DND-41 (cell line): ENCODE measurements around the gene STARD8.

ENCODE experiments used
- ATAC-seq: fragments of 200-7000 bp; cut with Tn5 transposase; 3 replicates; pipeline ENCODE4 v1.9.1; 2021; ENCODE audit warnings: low read depth; ENCODE audit not compliant: insufficient read depth
- DNase-seq: peaks from one replicate; pipeline ENCODE4 v3.0.0-alpha.2; 2020
- H2AFZ ChIP-seq: 2 replicates; pipeline ENCODE4 v1.6.0; 2012; ENCODE audit warnings: low read depth, low read length
- H3K27ac ChIP-seq: 2 replicates; pipeline ENCODE4 v1.5.1; 2012; ENCODE audit warnings: low read length, inconsistent platforms
- H3K27me3 ChIP-seq: fragments of 200-600 bp; sonication (generic); 2 replicates; pipeline ENCODE4 v1.6.0; 2012; ENCODE audit warnings: low read length, mild to moderate bottlenecking, inconsistent platforms; ENCODE audit not compliant: insufficient read depth, poor library complexity
- H3K36me3 ChIP-seq: 2 replicates; pipeline ENCODE4 v1.5.1; 2012; ENCODE audit warnings: low read length, inconsistent platforms; ENCODE audit not compliant: insufficient read depth
- H3K4me1 ChIP-seq: 2 replicates; pipeline ENCODE4 v1.5.1; 2012; ENCODE audit warnings: mild to moderate bottlenecking, low read length; ENCODE audit not compliant: insufficient read depth
- H3K4me2 ChIP-seq: 2 replicates; pipeline ENCODE4 v1.6.0; 2012; ENCODE audit warnings: mild to moderate bottlenecking, moderate library complexity, low read length, inconsistent platforms; ENCODE audit not compliant: insufficient read depth
- H3K4me3 ChIP-seq, 2 experiments: fragments of 200-600 bp in 1 of 2; shearing (Covaris generic) in 1 of 2; 2 replicates each; pipeline ENCODE4 v1.5.1; 2012 to 2016; ENCODE audit warnings: inconsistent platforms in 2 of 2, low read length in 2 of 2, mild to moderate bottlenecking in 2 of 2, low read depth in 1 of 2, moderate library complexity in 1 of 2
- H3K79me2 ChIP-seq: 2 replicates; pipeline ENCODE4 v1.6.0; 2012; ENCODE audit warnings: low read length, inconsistent platforms; ENCODE audit not compliant: insufficient read depth
- H3K9ac ChIP-seq: 2 replicates; pipeline ENCODE4 v1.6.0; 2012; ENCODE audit warnings: low read depth, mild to moderate bottlenecking, inconsistent platforms, low read length, moderate library complexity
- H3K9me3 ChIP-seq: 2 replicates; pipeline ENCODE4 v1.5.1; 2012; ENCODE audit warnings: low read length, moderate library complexity, mild to moderate bottlenecking, inconsistent platforms; ENCODE audit not compliant: insufficient read depth, severe bottlenecking
- H4K20me1 ChIP-seq: 2 replicates; pipeline ENCODE4 v1.6.0; 2012; ENCODE audit warnings: low read length; ENCODE audit not compliant: insufficient read depth
- CTCF ChIP-seq: IDR thresholded peaks from 2 replicates; pipeline ENCODE4 v1.5.1; 2012; ENCODE audit warnings: borderline replicate concordance, low read length, moderate library complexity, mild to moderate bottlenecking; ENCODE audit not compliant: poor library complexity, severe bottlenecking; ENCODE audit errors: extremely low read depth
- EZH2 ChIP-seq: IDR thresholded peaks from 3 replicates; pipeline ENCODE4 v1.6.1; 2012; ENCODE audit warnings: borderline replicate concordance, low read depth, mild to moderate bottlenecking, moderate library complexity, low read length, inconsistent platforms; ENCODE audit not compliant: severe bottlenecking

The STARD8 gene

DNA sequence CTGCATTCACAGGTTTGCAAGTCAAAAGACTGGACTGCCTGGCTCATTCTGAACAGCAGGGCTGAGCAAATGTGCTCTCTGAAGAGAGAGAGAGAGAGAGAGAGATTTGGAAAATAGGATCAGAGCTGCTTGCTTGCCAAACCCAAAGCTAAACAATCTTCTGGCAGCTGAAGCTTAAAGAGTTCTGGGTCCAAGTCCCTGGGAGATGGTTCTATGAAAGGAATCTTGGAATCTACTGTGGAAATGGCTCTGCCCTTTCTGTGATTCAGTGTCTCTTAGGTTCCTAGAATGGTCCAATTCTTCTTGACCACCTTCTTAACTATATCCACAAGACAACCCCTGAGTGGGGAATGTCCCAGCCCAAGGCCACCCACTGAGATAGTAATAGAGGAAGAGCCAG, 115.3 kb downstream of the STARD8 start:
- H3K9me3 ChIP-seq: no peaks in the 10 kb centered on the region
- TF ChIP-seq EZH2 (no peak), CTCF (no peak)
- no peaks in the 10 kb centered on the region for H3K27me3 ChIP-seq
- ATAC-seq: no peak
- H2AFZ ChIP-seq: no peak overlapping the region
- H3K4me3 ChIP-seq: no peak overlapping the region
- H3K4me1 ChIP-seq: no peaks in the 10 kb centered on the region
- no peaks in the 10 kb centered on the region for H3K79me2 ChIP-seq
- DNase-seq: no peak
- no peaks in the 10 kb centered on the region for H3K36me3 ChIP-seq
- no peaks in the 10 kb centered on the region for H4K20me1 ChIP-seq
- H3K27ac ChIP-seq: no peak overlapping the region
- H3K4me2 ChIP-seq: no peak overlapping the region
- H3K9ac ChIP-seq: no peak overlapping the region

DNA sequence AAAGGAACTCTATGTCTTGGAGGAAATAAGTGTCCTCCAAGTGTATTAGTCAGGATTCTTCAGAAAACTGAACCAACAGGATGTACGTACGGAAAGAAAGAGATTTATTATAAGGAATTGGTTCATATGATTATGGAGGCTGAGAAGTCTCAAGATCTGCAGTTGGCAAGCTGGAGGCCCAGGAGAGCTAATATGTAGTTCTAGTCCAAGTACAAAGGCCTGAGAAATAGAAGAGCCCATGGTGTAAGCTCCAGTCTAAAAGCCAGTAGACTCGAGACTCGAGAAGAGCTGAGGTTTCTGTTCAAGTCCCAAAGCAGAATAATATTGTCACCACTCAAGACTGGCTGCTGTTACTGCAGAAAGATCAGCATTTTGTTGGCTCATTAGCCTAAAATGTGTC, 116.0 kb downstream of the STARD8 start:
- Histone ChIP-seq H2AFZ (no peak overlapping the region), H3K4me1 (no peaks in the 10 kb centered on the region), H3K9me3 (no peaks in the 10 kb centered on the region), H3K4me3 (no peak overlapping the region), H3K9ac (no peak overlapping the region), H3K4me2 (no peak overlapping the region), H3K27me3 (no peaks in the 10 kb centered on the region), H3K27ac (no peak overlapping the region), H3K36me3 (no peaks in the 10 kb centered on the region), H3K79me2 (no peaks in the 10 kb centered on the region), H4K20me1 (no peaks in the 10 kb centered on the region)
- no peak for TF ChIP-seq EZH2
- TF ChIP-seq CTCF: no peak
- no peak for DNase-seq
- no peak for ATAC-seq
